NCI-H2081 treated with DMSO at 0.1 percent for 48 hours (cell line): ENCODE data around the gene ZNF607.
A peak's percentile ranks its signal among the peaks of the same experiment; 100 is the strongest.
"Not testable (repeated sequence)": the region's sequence is repeated elsewhere in the genome, so short reads cannot be mapped to it uniquely, and the experiment has no call there.

Experiments used
- DNase-seq: peaks from one replicate; lab custom pipeline; 2025; lab: John Stamatoyannopoulos, UW

ZNF607 gene

DNA sequence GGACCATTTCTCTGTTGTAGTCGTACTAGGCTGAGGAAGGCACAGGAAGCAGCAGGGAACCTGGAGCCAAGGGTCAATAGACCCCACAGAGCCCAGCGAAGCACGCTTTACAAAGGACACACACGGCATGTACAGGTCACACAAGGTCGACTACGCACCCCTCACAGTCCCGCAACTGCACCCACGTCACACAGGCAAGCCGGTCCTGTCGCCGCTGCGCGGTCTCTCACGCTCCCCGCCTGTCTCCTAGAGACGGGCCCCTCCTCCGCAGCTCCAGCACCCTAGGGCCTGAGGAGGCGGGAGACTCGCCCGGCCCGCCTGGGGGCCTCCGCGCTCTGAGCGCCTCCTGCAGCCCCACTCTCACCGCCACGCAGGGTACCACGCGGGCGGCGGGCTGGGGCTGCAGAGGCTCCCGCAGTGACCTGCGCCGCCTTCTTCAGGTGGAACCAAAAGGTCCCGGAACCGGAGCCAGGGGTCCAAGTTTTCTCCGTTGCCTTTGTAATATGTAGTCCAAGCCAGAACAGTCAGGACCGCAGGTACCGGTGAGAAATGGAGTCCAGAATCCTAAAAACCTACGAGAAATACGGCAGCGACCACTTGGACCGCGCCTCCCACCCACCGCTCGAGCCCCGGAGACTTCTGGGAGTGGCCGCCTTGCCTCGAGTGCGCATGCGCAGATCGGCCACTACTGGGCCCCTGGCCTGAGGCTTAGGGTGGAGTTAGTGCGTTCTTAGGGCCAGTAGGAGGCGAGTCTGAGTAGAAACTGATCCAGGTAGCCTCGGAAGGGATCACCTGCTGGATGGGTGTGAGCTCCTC, at the start of gene ZNF607:
ZNF607 (minus strand) TSS at position 651 of the 816 bp plus-strand sequence. CDS start 8,143 bp downstream, outside the sequence.
- peak; percentile 57 for DNase-seq

DNA sequence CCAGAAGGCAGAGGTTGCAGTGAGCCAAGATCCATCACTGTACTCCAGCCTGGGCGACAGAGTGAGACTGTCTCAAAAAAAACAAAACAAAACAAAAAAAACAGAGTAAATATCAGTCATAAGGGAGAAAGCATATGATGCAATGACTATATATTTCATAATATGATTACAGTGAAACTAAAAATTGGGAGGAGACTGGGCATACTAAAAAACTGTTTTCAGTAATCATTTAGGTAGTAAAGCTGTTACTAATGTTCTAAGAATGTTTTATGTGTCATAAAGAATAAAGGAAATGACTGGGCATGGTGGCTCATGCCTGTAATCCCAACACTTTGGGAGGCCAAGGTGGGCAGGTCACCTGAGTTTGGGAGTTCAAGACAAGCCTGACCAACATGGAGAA, 43.9 kb upstream of the ZNF607 start:
- no peak for DNase-seq

DNA sequence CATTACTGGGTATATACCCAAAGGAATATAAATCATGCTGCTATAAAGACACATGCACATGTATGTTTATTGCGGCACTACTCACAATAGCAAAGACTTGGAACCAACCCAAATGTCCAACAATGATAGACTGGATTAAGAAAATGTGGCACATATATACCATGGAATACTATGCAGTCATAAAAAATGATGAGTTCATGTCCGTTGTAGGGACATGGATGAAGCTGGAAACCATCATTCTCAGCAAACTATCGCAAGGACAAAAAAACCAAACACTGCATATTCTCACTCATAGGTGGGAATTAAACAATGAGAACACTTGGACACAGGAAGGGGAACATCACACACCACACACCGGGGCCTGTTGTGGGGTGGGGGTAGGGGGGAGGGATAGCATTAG, 38.1 kb upstream of the ZNF607 start:
- DNase-seq: not testable (repeated sequence)

DNA sequence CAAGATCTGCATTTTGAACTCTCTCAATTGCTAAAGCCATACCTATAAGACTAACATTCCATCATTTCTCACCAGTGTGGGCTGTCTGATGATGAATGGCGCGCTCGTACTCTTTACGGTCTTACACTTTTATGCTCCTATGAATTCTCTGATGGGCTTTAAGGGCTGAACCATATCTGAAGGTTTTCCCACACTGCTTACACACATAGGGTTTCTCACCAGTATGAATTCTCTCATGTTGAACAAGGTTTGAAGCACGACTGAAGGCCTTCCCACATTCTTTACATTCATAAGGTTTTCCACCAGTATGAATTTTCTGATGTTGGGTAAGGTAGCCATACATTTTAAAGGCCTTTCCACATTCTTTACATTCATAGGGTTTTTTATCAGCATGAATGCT, 18.8 kb upstream of the ZNF607 start:
- DNase-seq: no peak

DNA sequence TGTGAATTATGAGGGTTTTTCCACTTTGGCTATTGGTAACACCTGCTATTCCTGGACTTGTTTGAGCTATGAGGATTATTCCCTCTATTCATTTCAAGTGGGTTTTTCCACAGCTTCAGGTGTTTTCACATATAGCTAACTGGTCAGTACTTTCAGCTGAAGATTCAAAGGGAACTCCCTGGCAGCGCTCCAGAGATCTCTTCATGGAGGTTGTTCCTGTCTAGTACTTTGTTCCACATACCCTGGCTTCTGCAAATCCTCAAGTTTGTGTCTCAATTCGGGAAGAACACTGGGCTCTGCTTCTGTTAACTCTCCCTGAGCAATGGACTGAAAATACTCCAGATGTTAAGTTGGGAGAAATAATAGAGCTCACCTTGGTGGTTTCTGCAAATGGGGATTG, 5.6 kb upstream of the ZNF607 start:
- no peak for DNase-seq

DNA sequence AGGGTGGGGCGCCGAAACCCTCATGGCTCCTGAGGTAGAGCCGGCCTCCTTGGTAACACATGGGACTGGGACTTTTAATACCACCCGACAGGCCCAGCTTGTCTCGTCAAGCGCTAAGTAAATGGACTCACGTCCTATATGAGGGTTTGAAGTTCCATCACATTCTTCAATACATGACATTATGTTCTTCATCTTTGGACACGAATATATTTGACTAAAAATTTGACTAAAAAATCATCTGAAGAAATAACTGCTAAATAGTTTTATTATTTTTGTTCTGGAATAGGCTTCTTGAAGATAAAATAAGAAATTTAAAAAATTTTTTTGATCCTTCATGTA, 335 bp upstream of the ZNF607 start:
- DNase-seq: no peak

DNA sequence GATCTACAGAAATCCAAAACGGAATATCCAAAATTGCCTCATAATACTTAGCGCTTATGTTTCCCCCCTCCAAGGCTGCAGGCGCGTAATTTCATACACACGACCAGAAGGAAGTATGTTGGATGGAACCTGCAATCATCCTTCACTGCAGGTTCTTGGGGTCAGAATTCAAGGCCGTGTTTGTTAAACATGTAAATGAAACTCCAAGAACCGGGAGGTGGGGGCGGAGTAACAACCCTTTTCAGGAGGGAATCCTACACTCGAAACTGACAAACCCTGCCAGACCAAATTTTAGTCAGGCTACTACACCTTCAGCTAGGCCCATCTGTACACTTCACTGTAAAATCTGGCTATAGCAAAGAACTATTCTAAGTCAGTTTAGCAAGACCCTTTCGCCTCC, 1.3 kb downstream of the ZNF607 start:
- DNase-seq: no peak

DNA sequence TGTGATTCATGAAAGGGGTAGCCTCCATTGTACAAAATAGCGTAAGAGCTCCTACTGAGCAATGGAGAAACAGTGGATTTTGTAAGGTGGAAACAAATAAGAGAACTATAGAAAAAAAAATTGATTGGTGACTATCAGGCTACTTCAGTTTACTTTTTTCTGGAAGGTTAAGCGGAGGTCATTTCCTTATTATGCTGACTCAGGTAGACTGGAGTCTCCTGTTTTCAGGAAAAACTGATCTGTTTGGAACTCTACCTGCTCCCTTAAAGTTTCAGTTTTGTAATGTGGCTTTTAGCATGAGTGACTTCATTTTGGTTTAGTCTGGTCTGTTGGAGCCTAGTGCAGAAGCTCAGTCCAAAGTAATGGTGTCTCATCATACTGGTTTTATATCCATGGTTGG, 3.4 kb downstream of the ZNF607 start:
- no peak for DNase-seq

DNA sequence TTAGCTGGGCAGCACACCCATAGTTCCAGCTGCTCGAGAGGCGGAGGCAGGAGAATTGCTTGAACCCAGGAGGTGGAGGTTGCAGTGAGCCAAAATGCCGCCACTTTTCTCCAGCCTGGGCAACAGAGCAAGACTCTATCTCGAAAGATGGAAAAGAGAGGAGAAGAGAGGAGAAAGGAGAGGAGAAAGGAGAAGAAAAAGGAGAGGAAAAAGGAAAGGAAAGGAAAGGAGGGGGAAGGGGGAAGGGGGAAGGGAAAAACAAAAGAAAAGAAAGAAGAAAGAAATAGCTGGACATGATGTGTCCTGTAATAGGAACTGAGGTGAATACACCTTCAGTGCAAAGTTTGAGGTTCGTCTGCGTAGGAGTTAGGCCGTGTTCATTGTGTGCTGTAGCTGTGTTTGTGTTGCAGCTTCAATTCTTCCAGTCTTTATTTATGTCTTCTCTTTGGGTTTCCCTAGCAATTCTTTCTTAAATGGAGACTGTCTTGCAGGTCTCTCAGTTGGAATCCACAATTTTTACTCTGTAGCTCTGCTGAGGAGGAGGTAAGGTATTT, 13.4 kb downstream of the ZNF607 start:
- no peak for DNase-seq

DNA sequence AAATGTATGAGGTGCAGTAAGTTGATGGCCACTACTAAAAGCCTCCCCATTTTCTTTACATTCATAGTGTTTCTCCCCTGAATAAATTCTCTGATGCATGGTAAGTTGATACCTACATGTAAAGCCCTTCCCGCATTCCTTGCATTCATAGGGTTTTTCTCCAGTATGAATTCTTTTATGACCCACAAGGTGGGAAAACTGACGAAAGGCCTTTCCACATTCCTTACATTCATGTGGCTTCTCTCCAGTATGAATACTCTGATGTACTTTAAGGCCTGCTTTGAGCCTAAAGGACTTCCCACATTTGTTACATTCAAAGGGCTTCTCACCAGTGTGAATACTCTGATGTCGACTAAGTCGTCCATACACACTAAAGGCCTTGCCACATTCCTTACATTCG, 20.5 kb downstream of the ZNF607 start:
- no peak for DNase-seq

DNA sequence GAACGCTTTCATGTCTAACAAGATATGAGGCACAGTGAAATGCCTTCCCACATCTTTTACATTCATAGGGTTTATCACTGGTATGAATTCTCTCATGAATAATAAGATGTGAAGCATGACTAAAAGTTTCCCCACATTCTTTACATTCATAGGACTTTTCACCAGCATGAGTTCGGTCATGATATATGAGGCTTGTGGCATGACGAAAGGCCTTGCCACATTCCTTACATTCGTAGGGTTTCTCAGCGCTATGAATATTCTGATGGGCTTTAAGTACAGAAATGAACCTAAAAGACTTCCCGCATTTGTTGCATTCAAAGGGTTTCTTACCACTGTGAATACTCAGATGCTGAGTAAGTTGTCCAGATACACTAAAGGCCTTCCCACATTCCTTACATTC, 21.3 kb downstream of the ZNF607 start:
- no peak for DNase-seq

DNA sequence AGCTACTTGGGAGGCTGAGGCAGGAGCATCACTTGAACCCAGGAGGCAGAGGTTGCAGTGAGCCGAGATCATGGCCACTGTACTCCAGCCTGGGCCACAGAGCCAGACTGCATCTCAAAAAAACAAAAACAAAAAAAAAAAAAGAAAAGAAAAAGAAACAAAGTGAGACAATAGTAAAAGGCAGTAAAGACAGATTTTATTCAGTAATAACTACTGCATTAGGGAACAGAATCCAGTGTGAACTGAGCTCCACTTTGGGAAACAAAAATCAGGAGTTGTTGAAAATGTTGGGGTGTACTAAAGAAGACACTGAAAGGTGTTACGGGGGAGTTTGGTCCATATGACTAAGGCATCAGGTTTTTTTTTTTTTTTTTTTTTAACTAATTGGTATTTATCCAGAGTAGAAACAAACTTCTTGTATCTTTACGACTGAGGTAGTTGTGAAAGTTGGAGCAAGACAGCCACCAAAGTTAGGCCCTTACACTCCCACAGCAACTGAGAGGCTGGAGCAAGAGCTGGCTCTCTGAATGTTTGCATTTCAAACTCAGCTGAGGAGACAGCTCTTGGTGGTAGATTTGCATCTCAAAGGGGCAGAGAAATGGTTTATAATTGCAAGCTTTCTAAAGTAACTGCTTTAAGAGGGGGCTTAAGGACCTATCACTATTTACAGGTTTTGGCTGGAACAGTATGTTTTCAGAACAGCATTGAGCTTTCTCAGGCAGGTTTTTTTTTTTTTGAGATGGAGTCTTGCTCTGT, 24.2 kb downstream of the ZNF607 start:
- DNase-seq: no peak

DNA sequence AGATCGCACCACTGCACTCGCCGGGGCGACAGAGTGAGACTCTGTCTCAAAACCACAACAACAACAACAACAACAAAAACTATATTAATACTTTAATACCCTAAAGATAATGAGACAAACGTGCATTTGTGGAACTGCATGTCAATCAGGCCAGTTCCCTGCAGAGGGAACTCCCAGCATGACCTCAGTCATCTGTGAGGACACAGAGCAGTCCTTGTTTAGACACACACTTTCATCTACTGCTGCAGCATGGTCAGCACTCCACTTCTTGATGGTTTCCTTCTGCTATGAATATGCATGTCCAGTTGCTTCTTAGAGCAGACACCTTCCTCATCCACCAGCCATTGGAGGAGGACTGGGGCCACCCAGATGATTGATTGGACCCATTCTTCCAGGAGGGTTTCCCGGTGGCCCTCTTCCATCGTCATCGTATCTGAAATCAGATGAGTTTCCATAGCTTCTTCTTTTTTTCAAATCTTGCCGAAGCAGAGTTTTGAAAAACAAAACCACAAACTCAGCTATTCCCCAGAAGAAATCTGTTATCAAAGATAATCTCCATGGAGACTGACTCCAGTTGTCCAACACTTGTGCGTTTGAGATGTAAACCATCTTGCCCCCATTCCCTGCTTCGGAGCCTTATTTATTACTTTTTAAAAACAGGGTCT, 26.5 kb downstream of the ZNF607 start:
- no peak for DNase-seq

DNA sequence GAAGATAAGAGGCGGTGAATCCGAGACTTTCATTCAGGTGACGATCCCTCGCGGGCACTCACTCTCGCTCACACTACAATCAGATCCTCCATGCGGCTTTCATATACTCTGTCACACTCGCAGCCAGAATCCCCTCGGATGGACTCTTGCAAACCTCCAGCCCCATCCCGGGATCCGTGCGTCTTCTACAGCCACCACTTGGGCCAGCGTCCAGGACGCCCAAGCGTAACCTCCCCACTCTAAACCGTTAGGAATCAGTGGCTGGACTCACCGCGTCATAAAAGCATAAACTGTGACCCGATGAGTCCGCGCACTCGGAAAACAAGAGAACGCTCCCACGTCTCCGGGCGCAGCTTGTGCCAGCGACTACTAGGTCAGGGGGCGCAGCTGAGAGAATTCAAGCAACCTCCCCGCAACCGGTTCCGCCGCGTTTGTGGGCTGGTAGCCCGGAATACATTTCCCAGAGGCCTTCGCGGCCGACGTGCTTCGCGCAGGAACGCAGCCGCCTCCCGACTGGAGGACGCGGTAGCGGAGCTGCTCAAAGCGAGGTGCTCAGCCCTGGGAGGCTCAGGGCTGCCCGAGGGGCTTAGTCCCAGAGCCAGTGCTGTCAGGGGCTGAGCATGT, 27.6 kb downstream of the ZNF607 start:
- DNase-seq: no peak

DNA sequence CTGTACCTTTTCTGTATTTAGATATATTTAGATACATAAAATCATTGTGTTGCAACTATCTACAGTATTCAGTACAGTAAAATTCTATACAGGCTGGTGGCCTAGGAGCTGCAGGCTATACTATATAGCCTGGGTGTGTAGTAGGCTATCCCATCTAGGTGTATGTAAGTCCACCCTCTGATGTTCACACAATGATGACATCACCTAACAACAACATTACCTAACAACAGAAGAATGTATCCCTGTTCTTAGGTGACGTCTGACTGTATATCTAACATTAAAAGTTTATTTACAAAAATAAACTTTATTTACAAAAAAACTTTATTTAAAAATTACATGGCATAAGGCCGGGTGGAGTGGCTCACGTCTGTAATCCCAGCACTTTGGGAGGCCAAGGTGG, 36.0 kb downstream of the ZNF607 start:
- no peak for DNase-seq

DNA sequence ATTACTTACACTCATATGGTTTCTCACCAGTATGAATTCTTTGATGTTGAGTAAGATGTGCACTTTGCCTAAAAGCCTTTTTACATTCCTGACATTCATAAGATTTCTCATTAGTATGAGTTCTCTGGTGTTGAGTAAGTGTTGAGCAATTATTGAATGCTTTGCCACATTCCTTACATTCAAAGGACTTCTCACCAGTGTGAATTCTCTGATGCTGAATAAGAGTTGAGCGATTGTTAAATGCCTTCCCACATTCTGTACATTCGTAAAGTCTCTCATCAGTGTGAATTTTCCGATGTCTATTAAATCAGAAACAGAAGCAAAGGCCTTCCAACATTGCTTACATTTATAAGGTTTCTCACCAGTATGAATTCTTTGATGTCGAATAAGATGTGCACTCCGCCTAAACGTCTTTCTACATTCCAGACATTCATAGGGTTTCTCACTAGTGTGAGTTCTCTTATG, 50.1 kb downstream of the ZNF607 start:
- no peak for DNase-seq

DNA sequence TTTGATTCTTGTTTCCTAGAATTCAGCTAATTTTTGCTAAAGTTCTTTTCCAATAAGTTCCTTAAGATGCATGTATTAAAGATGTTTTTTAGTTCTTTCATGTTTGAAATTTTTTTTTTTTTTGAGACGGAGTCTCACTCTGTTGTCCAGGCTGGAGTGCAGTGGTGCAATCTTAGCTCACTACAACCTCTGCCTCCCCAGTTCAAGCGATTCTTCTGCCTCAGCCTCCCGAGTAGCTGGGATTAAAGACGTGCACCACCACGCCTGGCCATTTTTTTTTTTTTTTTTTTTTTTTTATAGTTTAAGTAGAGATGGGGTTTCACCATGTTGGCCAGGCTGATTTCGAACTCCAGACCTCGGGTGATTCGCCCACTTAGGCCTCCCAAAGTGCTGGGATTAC, 62.4 kb downstream of the ZNF607 start:
- DNase-seq: not testable (repeated sequence)

DNA sequence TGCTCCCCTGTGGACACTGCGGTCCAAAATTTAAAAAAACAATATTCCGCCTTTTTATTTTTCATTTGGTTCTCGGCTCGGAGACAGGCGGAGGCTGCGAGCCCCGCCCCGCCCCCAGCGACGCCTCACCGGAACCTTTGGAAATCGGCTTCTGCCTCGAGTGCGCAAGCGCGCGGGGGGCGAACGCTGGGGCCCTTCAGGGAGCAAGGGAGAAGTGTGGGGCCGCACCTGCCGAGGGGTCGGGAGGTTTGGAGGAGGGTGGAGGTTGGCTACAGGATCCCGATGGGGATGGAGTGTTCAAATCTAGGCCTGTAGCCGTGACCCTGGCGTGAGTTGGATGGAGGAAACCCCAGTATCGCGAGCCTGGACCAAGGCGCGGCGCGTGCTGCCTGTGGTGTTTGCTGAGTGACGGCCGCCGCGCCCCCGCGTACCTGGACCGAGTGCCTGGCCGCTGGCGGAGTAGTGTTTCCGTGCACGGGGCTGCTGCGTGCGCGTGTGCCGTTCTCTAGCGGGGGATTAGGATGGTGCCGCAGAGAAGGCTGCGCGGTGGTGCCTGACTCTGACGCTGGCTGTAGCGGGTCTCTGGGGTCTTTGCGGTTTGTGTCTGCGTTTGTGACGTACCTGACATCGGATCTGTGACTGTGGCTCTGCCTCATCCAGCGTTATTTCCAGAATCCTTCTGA, 63.7 kb downstream of the ZNF607 start:
- no peak for DNase-seq

DNA sequence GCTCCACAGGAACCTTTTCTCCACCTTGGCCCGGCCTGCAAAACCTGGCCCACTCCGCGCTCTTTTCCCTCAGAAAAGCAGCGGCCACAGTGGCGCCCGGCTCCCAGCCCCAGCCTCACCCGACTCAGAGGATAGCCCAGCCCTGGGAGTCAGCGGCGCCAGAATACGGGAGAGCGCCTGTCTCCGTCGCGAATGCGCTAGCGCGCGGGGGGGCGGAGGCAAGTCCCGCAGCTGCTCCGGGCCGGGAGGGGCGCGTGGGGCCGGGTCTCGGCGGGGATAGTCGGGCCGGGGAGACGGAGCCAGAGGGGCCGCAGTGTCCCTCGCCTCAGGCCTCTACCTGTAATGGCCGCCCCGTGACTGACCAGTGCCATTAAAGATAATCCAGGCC, 64.3 kb downstream of the ZNF607 start, which contains the start of gene ZFP30:
ZFP30 (minus strand) TSS at position 165 of the 388 bp plus-strand sequence. CDS start 7,643 bp downstream, outside the sequence.
- peak; percentile 56 for DNase-seq

DNA sequence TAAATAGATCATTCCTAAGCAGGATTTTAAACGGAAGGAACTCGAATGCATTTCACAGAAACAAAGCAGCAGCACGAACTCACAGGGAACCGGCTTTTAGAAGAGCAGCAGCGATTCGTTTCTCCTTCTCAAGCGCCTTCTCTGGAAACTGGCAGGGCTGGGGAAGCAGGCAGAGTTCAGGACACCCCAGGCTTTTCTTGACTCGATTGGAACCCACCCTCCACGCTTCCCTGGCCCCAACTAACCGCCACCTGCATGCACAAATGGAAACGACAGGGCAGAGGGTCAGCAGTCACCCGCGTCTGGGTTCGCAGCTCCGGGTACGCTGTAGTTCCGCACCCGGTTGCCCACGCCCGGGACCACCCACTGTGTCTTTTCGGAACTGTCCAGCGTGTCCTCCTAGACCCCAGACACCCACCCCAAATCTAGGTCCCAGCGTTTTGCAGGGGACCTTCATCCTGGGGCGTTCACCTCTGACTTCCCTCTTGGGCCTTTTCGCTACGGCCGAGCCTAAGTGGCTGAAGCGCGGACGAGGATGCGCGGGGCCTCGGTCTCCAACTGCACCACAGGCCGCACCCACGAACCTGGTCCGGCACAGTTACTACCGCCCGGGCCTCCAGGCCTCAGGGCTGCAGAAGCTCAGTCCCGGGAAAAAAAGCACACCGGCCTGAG, 64.8 kb downstream of the ZNF607 start:
- DNase-seq: no peak

DNA sequence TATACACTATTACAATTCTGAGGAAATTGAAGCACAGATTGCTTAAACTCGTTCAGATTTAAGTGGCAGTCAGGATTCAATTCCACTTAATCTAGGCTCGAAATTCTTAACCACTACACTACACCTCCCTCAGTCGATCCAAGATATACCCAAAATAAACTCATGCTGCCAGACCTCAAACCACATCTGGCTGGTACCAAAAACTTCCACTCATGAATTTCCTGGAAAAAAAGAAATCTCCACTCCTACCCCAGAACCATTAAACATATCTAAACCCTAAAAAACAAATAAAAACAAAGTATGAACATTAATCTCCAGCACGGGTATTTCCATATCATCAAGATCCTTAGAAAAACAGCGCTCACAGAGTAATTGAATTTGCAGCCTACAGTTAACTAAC, 65.4 kb downstream of the ZNF607 start:
- DNase-seq: no peak
